GM18870 (cell line): ENCODE data around the gene ARL8A.
"Not testable (repeated sequence)": the region's sequence is repeated elsewhere in the genome, so short reads cannot be mapped to it uniquely, and the experiment has no call there.

Experiments used
- ATAC-seq: cut with Tn5 transposase; IDR thresholded peaks from one replicate; pipeline ENCODE4 v1.9.1; 2021; ENCODE audit warnings: moderate library complexity; ENCODE audit not compliant: unreplicated experiment

Gene ARL8A

GRCh38 chr1:202144402-202145067 is at the start of gene ARL8A:
TSS of gene ARL8A (minus strand) at chr1:202144737. CDS start at chr1:202144572, 165 bp downstream.
- ATAC-seq, result no peak

- ATAC-seq, result no peak
These were observed 49.8 kb upstream of the ARL8A start for GRCh38 chr1:202194328-202194648.

- no peak for ATAC-seq
These were observed 49.2 kb upstream of the ARL8A start, which contains the start of gene LGR6 for GRCh38 chr1:202193614-202194327. TSS of gene LGR6 (plus strand) at chr1:202193799. CDS start at chr1:202193990, 191 bp downstream.

- no peak for ATAC-seq
These were observed 48.5 kb upstream of the ARL8A start for GRCh38 chr1:202192770-202193613.

DNA sequence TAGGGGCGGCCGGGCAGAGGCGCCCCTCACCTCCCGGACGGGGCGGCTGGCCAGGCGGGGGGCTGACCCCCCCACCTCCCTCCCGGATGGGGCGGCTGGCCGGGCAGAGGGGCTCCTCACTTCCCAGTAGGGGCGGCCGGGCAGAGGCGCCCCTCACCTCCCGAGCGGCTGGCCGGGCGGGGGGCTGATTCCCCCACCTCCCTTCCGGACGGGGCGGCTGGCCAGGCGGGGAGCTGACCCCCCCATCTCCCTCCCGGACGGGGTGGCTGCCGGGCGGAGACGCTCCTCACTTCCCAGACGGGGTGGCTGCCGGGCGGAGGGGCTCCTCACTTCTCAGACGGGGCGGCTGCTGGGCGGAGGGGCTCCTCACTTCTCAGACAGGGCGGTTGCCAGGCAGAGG is 46.9 kb upstream of the ARL8A start:
- ATAC-seq, result not testable (repeated sequence)

DNA sequence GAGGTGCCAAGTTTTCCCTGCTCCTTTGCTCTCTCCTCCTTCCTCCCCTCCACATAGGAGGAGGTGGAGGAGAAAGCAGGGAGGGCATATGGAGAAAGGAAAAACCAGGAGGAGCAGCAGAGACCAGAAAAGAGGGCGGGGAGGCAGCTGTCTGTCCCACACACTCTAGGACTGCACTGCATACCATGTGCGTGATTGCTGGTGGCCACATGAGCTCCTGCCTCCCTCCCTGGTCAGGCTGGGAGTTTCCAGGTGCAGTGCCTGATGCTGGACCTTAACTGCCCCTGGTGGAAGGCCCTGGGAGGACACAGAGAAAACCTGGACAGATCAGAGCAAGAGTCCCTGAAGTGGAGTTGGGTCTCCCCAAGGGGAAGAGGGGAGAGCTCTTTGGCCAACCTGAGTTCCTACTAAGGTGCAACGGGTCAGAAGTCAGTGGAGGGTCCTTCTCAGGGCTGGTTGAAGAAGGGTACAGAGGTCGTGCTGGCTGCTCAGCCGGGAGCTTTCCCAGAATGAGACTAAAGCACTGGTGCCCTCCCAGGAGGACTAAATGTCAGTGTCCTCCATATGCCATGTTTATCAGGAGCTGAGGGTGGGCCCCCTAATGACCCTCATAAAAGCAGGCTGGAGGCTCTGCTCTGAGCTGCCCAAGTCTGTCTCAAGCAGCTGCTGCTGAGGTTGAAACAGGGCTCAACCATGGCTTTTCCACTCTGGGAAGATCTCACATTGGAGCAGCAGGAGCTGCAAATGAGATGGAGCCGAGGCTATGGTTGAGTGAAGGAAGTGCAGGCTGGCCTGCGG is 45.6 kb upstream of the ARL8A start:
- ATAC-seq, result no peak

DNA sequence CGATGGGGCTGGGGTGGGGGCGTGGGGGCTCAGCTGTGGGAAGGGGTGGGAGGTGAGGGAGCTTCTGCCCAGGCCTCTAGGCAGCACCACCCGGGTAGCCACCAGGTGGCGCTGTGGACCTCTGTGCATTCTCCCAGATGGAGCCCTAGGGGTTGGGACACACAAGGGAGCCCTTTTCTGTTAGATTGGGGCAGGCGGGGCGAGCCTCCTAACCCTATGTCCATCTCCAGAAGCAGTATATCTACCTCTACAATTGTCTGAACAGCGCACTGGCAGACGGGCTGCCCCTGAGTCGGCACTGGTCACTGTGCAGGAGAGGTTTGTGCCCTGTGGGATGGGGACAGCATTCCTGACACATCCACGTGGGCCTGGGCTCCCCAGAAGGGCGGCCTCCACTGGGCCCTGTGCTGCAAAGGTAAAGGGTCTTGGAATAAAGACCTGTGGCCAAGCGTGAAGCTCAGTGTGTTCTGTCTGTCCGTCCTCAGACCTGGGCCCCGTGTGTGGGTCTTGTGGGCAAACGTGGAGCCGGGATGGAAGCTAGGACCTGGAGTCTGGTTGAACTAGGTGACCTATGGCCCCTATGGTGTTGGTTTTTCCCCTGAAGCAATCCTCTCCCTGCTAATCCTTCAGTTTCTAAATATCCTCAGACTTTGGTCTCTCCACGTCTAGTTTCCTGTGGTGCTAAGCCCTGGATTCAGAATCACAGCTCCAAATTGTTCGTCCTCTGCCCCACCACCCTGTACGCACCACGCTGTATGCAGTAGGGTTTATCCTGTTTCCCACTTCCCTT is 44.7 kb upstream of the ARL8A start:
- ATAC-seq, result no peak

- ATAC-seq, result no peak
These were observed 43.3 kb upstream of the ARL8A start for GRCh38 chr1:202187697-202188407.

- no peak for ATAC-seq
These were observed 42.6 kb upstream of the ARL8A start for GRCh38 chr1:202187041-202187671.

- no peak for ATAC-seq
These were observed 41.8 kb upstream of the ARL8A start for GRCh38 chr1:202186327-202186726.

DNA sequence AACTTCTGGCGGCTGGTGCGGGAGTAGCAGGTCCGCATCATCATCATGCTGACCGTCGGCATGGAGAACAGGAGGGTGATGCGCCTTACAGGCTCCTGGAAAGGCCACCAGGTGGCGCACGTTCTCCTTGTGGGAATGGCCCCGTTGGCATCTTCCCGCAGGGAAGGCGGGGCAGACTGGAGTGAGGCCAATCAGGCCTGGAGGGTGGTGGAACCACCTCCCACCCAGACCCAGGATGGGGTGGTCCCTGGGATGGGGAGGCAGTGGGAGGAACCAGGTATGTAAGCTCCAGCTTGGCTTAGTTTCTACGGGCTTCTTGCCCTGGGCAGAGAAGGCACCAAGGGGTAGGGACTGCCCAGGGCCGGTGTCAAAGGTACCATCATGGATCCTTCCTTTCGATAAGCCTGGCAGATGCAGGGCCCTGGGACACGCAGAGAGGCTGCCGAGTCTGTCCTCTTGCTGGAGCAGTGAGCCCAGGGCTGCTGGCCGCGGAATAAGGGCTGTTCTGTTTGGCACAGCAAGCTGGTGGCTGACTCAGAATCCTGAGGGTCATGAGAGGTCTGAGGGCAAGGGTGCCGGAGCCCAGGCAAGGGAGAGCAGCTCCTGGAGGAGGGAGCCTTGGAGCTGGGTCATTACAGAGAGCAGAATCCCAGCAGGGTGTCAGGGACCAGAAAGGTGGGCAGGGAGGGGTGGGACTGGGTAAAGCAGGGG is 40.4 kb upstream of the ARL8A start:
- no peak for ATAC-seq

DNA sequence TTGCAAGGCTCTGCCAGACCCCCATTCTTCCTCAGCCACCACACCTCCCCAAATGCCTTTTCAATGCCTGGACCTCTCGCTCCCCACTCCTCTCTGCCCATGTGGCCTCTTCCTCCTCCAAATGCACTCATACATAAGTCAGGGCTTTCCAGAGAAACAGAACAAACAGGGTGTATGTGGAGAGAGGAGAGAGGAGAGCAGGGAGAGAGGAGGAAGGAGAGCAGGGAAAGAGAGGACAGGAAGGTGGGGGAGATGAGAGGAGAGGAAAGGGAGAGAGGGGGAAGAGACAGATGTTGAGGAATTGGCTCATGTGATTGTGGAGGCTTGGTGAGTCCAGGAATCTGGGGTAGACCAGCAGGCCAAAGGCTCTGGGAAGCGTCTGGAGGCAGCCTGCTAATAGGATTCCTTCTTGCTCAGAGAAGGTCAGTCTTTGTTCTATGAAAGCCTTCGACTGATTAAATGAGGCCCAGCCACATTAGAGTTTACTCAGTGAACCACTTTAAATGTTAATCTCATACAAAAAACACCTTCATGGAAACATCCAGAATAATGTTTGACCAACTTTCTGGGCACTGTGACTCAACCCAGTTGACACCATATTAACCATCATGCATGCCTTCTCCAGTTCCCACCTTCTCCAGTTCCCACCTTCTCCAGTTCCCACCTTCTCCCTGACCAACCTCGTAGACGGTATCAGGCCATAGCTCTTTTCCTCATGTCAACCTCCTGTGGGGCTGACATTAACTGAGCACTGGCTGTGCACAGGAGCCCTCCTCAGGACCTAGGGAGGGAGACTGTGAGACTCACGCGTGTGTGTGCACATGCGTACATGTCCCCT is 37.7 kb upstream of the ARL8A start:
- no peak for ATAC-seq

- no peak for ATAC-seq
These were observed 37.0 kb upstream of the ARL8A start for GRCh38 chr1:202181586-202181985.

DNA sequence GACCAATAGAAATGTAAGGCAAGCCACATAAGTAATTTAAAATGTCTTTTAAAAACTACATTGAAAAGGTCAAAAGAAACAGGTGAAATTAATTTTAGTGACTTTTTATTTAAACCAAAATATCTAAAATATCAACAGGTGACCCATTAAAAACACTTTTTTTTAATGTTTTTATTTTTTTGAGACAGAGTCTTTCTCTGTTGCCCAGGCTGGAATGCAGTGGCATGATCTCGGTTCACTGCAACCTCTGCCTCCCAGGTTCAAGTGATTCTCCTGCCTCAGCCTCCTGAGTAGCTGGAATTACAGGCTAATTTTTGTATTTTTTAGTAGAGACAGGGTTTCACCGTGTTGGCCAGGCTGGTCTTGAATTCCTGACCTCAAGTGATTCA is 36.2 kb upstream of the ARL8A start:
- ATAC-seq, result not testable (repeated sequence)

GRCh38 chr1:202179828-202180750 is 35.6 kb upstream of the ARL8A start:
- no peak for ATAC-seq
